ENCODE measurements around the gene CDK10. TPM values are rescaled to one million over a fixed set of nuclear protein-coding genes. Genes with fewer than 3 reads are reported as not detected.

Gene CDK10
- total RNA-seq, 4 donors from 2014 or later = 20.8 to 45.1 (median 25.7) TPM

GRCh38 chr16:89738538-89739317 is 52.2 kb downstream of the CDK10 start:
- H3K4me1 ChIP-seq = no peaks in the 10 kb centered on the region
- no peak for TF ChIP-seq POLR2A (IDR thresholded peaks at IDR 0.05; ENCODE audit: low read depth)
- intact Hi-C loops (cut with DNase I) = no loop called here
- no peak overlapping the region for H3K4me3 ChIP-seq
- WGBS = 82% methylated on average over 17 of the region's 20 CpGs
- no peak overlapping the region for H3K27ac ChIP-seq (replicated peaks in 1 of 4)
- peaks cover 57 to 82% (median 74%) of the 10 kb centered on the region in 4 donors for H3K36me3 ChIP-seq
- no peak for DNase-seq (ENCODE audit: extremely low spot score)
- no peaks in the 10 kb centered on the region for H3K9me3 ChIP-seq
- H3K27me3 ChIP-seq = no peaks in the 10 kb centered on the region

- intact Hi-C loops (cut with DNase I) = no loop called here
- Histone ChIP-seq H3K4me1 (no peaks in the 10 kb centered on the region), H3K4me3 (no peak overlapping the region), H3K27me3 (no peaks in the 10 kb centered on the region), H3K27ac (replicated peaks in 1 of 4) (no peak overlapping the region), H3K9me3 (no peaks in the 10 kb centered on the region), H3K36me3 (peaks cover 51 to 76% (median 68%) of the 10 kb centered on the region in 4 donors)
- no peak for TF ChIP-seq EP300 (IDR thresholded peaks at IDR 0.05)
- TF ChIP-seq POLR2AphosphoS5 (IDR thresholded peaks at IDR 0.05) = no peak
- no peak for TF ChIP-seq CTCF (IDR thresholded peaks at IDR 0.05)
- no peak for TF ChIP-seq POLR2A (IDR thresholded peaks at IDR 0.05; ENCODE audit: low read depth)
- DNase-seq (ENCODE audit: extremely low spot score) = no peak
- WGBS = 89% methylated on average over 5 of the region's 9 CpGs
Measured at GRCh38 chr16:89739383-89739782, 52.9 kb downstream of the CDK10 start.

- intact Hi-C loops (cut with DNase I) = no loop called here
- WGBS = 69% methylated on average over 5 of the region's 11 CpGs
- peaks cover 32 to 55% (median 47%) of the 10 kb centered on the region in 4 donors for H3K36me3 ChIP-seq
- no peak overlapping the region for H3K27ac ChIP-seq (replicated peaks in 1 of 4)
- no peaks in the 10 kb centered on the region for H3K27me3 ChIP-seq
- H3K4me3 ChIP-seq = no peak overlapping the region
- H3K4me1 ChIP-seq = no peaks in the 10 kb centered on the region
- DNase-seq (ENCODE audit: extremely low spot score) = no peak
- no peaks in the 10 kb centered on the region for H3K9me3 ChIP-seq
- no peak for TF ChIP-seq CTCF (IDR thresholded peaks at IDR 0.05)
- TF ChIP-seq POLR2AphosphoS5 (IDR thresholded peaks at IDR 0.05) = peak in 1 of 2 donors; percentile 9
Measured at GRCh38 chr16:89741342-89742014, 55.0 kb downstream of the CDK10 start.

GRCh38 chr16:89742948-89743347 is 56.5 kb downstream of the CDK10 start:
- TF ChIP-seq POLR2A (IDR thresholded peaks at IDR 0.05; ENCODE audit: low read depth) = no peak
- no peak for TF ChIP-seq CTCF (IDR thresholded peaks at IDR 0.05)
- TF ChIP-seq EP300 (IDR thresholded peaks at IDR 0.05) = no peak
- no peak for TF ChIP-seq POLR2AphosphoS5 (IDR thresholded peaks at IDR 0.05)
- Histone ChIP-seq H3K9me3 (no peaks in the 10 kb centered on the region), H3K27ac (replicated peaks in 1 of 4) (no peak overlapping the region), H3K4me1 (no peaks in the 10 kb centered on the region), H3K4me3 (no peak overlapping the region), H3K27me3 (no peaks in the 10 kb centered on the region), H3K36me3 (peaks cover 18 to 40% (median 32%) of the 10 kb centered on the region in 4 donors)
- WGBS = 79% methylated on average over 2 of the region's 4 CpGs
- intact Hi-C loops (cut with DNase I) = no loop called here
- DNase-seq (ENCODE audit: extremely low spot score) = no peak

- peaks cover under 1 to 21% (median 13%) of the 10 kb centered on the region in 4 donors for H3K36me3 ChIP-seq
- WGBS = 89% methylated on average over 13 of the region's 16 CpGs
- intact Hi-C loops (cut with DNase I) = no loop called here
- no peak overlapping the region for H3K27ac ChIP-seq (replicated peaks in 1 of 4)
- no peaks in the 10 kb centered on the region for H3K9me3 ChIP-seq
- no peak for DNase-seq (ENCODE audit: extremely low spot score)
- H3K4me3 ChIP-seq = no peak overlapping the region
- TF ChIP-seq EP300 (IDR thresholded peaks at IDR 0.05) (no peak), POLR2AphosphoS5 (IDR thresholded peaks at IDR 0.05) (no peak), POLR2A (IDR thresholded peaks at IDR 0.05; ENCODE audit: low read depth) (no peak), CTCF (IDR thresholded peaks at IDR 0.05) (no peak)
- no peaks in the 10 kb centered on the region for H3K4me1 ChIP-seq
- no peaks in the 10 kb centered on the region for H3K27me3 ChIP-seq
Measured at GRCh38 chr16:89744813-89745212, 58.3 kb downstream of the CDK10 start.

All from esophagus muscularis mucosa (tissue), 4 donors.